ENCODE data around the gene FAM210A. TPM values are rescaled to one million over a fixed set of nuclear protein-coding genes. Genes with fewer than 3 reads are reported as not detected.

Gene FAM210A
- total RNA-seq, 4 donors from 2014 or later = 6.8 to 9.5 (median 8.4) TPM

GRCh38 chr18:13716916-13717315 lies 9.4 kb downstream of the FAM210A start:
- H3K27me3 ChIP-seq = no peaks in the 10 kb centered on the region
- no peaks in the 10 kb centered on the region for H3K9me3 ChIP-seq
- H3K4me1 ChIP-seq = no peaks in the 10 kb centered on the region
- no peaks in the 10 kb centered on the region for H3K36me3 ChIP-seq
- TF ChIP-seq EP300 (IDR thresholded peaks at IDR 0.05) (no peak), POLR2AphosphoS5 (IDR thresholded peaks at IDR 0.05) (no peak), POLR2A (IDR thresholded peaks at IDR 0.05) (no peak)
- TF ChIP-seq, protein P1, sequence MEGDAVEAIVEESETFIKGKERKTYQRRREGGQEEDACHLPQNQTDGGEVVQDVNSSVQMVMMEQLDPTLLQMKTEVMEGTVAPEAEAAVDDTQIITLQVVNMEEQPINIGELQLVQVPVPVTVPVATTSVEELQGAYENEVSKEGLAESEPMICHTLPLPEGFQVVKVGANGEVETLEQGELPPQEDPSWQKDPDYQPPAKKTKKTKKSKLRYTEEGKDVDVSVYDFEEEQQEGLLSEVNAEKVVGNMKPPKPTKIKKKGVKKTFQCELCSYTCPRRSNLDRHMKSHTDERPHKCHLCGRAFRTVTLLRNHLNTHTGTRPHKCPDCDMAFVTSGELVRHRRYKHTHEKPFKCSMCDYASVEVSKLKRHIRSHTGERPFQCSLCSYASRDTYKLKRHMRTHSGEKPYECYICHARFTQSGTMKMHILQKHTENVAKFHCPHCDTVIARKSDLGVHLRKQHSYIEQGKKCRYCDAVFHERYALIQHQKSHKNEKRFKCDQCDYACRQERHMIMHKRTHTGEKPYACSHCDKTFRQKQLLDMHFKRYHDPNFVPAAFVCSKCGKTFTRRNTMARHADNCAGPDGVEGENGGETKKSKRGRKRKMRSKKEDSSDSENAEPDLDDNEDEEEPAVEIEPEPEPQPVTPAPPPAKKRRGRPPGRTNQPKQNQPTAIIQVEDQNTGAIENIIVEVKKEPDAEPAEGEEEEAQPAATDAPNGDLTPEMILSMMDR (IDR thresholded peaks at IDR 0.05) = no peak
- no peak overlapping the region for H3K4me3 ChIP-seq
- WGBS = 94% methylated on average over 4 of the region's 4 CpGs
- no peak overlapping the region for H3K27ac ChIP-seq
- no peak for DNase-seq (ENCODE audit: low spot score in 2 of 2)

DNA sequence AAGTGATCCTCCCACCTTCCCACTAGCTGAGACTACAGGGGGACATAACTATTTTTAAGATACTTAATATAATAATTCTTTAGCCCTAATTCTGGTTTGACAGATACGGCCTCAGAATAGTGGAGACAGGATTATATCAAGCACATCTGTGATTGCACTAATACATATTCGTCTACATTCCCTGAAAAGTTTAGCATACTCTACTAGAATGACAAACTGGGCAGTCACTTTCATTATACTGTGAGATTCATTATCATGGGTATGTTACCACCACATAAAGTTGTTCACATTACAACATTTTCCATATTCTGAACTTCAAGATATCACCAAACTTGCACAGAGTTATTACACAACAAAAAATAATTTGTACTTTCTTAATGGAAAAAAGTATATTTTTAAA lies 11.0 kb downstream of the FAM210A start:
- Histone ChIP-seq H3K36me3 (no peaks in the 10 kb centered on the region), H3K4me3 (no peak overlapping the region), H3K27me3 (no peaks in the 10 kb centered on the region), H3K4me1 (no peaks in the 10 kb centered on the region), H3K9me3 (no peaks in the 10 kb centered on the region), H3K27ac (no peak overlapping the region)
- no peak for TF ChIP-seq POLR2A (IDR thresholded peaks at IDR 0.05)
- no peak for TF ChIP-seq EP300 (IDR thresholded peaks at IDR 0.05)
- TF ChIP-seq POLR2AphosphoS5 (IDR thresholded peaks at IDR 0.05) = no peak
- TF ChIP-seq, protein P1 (IDR thresholded peaks at IDR 0.05) = no peak
- 87% methylated on average over 2 of the region's 2 CpGs for WGBS
- DNase-seq (ENCODE audit: low spot score in 2 of 2) = no peak

DNA sequence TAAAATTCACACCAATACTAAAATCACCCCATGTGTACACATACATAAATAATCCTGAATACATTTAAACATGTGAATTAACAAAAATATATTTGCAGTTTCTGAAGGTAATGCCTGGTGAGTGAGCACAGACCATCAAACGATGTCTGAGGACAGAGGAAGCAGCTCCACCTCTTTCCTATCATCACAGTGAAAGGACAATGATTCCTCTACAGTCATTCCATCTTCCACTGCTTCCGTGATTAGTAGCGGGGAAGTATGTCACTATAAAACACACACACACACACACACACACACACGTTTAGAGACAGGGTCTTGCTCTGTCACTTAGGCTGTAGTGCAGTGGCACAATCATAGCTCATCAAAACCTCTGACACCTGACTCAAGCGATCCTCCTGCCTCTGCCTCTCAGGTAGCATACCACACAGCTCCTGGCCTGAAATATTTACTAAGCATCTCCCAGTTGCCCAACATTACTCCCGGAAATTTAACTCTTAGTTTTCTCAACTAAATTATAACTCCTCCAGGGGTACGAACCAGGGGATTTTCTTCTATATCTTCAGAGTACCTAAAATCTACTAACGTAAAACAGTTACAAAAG lies 12.8 kb downstream of the FAM210A start:
- Histone ChIP-seq H3K27me3 (no peaks in the 10 kb centered on the region), H3K4me1 (no peaks in the 10 kb centered on the region)

GRCh38 chr18:13712400-13713131 lies 13.8 kb downstream of the FAM210A start:
- no peaks in the 10 kb centered on the region for H3K36me3 ChIP-seq
- no peak overlapping the region for H3K27ac ChIP-seq
- H3K4me1 ChIP-seq = no peaks in the 10 kb centered on the region
- no peaks in the 10 kb centered on the region for H3K27me3 ChIP-seq
- WGBS = 94% methylated on average over 8 of the region's 8 CpGs
- no peak overlapping the region for H3K4me3 ChIP-seq
- DNase-seq (ENCODE audit: low spot score in 2 of 2) = no peak
- TF ChIP-seq, protein P1 (IDR thresholded peaks at IDR 0.05) = no peak
- no peaks in the 10 kb centered on the region for H3K9me3 ChIP-seq

More for the DNA sequence above, 12.8 kb downstream of the FAM210A start:
- Histone ChIP-seq H3K9me3 (no peaks in the 10 kb centered on the region), H3K4me3 (no peak overlapping the region), H3K27ac (no peak overlapping the region), H3K36me3 (no peaks in the 10 kb centered on the region)
- TF ChIP-seq, protein P1 (IDR thresholded peaks at IDR 0.05) = no peak
- TF ChIP-seq POLR2A (IDR thresholded peaks at IDR 0.05) (no peak), POLR2AphosphoS5 (IDR thresholded peaks at IDR 0.05) (no peak), EP300 (IDR thresholded peaks at IDR 0.05) (no peak)
- WGBS = 82% methylated on average over 8 of the region's 8 CpGs
- no peak for DNase-seq (ENCODE audit: low spot score in 2 of 2)

DNA sequence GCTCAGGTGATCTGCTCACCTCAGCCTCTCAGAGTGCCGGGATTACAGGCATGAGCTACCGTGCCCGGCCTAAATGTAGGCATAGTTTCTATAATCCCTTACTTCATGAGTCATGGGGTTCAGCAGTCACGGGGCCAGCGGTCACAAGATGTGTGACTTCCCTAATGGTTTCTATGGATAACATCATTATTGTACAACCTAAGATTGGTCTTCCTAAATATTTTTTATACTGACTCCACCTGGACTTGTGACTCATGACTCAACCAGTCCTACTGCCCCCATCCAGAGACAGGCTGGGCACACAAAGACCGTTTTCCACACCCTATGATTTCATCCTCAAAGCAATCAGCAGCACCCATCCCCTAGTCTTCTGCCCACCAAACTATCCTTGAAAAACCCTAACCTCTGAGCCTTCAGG lies 15.9 kb downstream of the FAM210A start:
- DNase-seq (ENCODE audit: low spot score in 2 of 2) = no peak

More for the DNA sequence above, 15.9 kb downstream of the FAM210A start:
- Histone ChIP-seq H3K9me3 (no peaks in the 10 kb centered on the region), H3K4me1 (no peaks in the 10 kb centered on the region), H3K4me3 (no peak overlapping the region), H3K27ac (no peak overlapping the region), H3K27me3 (no peaks in the 10 kb centered on the region), H3K36me3 (no peaks in the 10 kb centered on the region)
- WGBS = 77% methylated on average over 6 of the region's 6 CpGs
- TF ChIP-seq, protein P1 (IDR thresholded peaks at IDR 0.05) = no peak
- TF ChIP-seq POLR2A (IDR thresholded peaks at IDR 0.05) (no peak), POLR2AphosphoS5 (IDR thresholded peaks at IDR 0.05) (no peak), EP300 (IDR thresholded peaks at IDR 0.05) (no peak)
